HG03432 (cell line): ENCODE results near the gene NUDT4.
A peak's percentile ranks its signal among the peaks of the same experiment; 100 is the strongest.
"Not testable (repeated sequence)": the region's sequence is repeated elsewhere in the genome, so short reads cannot be mapped to it uniquely, and the experiment has no call there.

ENCODE experiments used
- ATAC-seq: cut with Tn5 transposase; IDR thresholded peaks from one replicate; pipeline ENCODE4 v1.9.1; 2021; ENCODE audit warnings: mild to moderate bottlenecking, moderate library complexity; ENCODE audit not compliant: unreplicated experiment

Gene NUDT4

DNA sequence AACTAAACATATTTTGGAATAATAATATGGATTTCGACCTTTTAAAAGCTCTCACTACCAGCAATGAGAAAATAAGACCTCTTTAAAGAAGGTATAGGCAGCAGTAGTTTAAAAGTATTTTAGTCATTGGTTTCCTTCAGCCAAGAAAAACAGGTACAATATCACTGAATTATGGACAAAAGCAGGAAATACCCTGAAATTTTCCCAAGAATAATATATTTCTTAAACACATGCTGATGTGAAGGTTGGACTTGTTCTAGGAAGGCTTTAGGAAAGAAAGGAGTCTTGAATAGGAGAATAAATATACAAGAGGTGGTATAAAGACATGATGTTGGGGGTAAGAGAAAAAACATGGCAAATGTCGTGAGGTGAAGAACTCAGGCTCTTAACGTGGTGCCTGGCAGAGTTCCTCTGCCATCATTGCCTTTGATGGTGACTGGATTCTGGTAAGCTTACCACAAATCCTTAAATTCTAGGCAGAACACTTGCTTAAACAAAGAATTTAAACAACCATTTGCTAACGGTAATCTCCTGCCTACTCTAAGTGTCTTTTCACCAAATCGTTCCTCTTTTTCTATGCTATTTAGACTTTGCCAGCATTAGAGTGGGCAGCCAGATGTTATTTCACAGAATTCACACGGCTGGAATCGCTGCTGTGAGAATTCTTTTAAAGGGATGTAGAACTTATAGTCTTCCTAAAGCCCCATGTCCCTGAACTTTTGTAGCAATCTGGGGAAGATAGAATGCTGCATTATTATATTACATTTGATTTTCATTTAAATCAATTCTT lies 11.9 kb upstream of the NUDT4 start:
- no peak for ATAC-seq

- ATAC-seq: no peak
Observed at GRCh38 chr12:93366422-93366821, 11.3 kb upstream of the NUDT4 start.

DNA sequence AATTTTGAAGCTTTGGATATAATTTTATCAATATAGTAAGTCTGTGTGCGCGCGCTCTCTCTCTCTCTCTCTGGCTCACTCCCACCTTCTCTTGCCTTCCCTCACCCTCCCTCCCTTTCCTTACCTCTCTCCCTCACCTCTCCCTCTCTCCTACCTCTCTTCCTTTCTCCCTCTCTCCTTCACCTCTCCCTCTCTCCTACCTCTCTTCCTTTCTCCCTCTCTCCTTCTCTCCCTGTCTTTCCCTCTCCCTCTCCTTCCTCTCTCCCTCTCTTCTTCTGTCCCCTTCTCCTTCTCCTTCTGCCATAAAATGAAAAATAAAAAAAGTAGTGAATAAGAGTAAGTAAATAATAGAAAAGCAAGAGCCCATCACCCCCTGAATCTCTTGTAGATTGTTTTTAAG lies 9.0 kb upstream of the NUDT4 start:
- ATAC-seq: no peak

GRCh38 chr12:93369505-93369904 lies 8.2 kb upstream of the NUDT4 start:
- no peak for ATAC-seq

DNA sequence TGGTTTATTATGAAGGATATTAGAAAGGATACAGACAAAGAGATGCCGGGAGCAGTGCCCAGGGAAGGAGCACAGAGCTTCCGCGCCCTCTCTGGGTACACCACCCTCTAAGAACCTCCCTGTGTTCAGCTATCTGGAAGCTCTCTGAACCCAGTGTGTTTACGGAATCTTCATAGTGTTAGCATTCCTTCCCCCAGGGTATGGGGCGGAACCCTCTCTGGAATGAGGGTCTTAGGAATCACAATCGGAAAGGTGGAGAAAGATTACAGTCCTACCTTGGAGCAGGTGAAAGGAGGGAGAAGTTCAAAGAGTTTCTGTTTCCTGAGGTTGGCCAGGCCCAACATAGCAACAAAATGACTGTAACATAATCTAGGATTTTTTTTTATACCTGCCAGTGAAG lies 6.8 kb upstream of the NUDT4 start:
- no peak for ATAC-seq

- no peak for ATAC-seq
Observed at GRCh38 chr12:93373961-93374656, 3.6 kb upstream of the NUDT4 start.

GRCh38 chr12:93375906-93376305 lies 1.8 kb upstream of the NUDT4 start:
- no peak for ATAC-seq

- ATAC-seq: no peak
Observed at GRCh38 chr12:93376436-93377251, 1.1 kb upstream of the NUDT4 start.

DNA sequence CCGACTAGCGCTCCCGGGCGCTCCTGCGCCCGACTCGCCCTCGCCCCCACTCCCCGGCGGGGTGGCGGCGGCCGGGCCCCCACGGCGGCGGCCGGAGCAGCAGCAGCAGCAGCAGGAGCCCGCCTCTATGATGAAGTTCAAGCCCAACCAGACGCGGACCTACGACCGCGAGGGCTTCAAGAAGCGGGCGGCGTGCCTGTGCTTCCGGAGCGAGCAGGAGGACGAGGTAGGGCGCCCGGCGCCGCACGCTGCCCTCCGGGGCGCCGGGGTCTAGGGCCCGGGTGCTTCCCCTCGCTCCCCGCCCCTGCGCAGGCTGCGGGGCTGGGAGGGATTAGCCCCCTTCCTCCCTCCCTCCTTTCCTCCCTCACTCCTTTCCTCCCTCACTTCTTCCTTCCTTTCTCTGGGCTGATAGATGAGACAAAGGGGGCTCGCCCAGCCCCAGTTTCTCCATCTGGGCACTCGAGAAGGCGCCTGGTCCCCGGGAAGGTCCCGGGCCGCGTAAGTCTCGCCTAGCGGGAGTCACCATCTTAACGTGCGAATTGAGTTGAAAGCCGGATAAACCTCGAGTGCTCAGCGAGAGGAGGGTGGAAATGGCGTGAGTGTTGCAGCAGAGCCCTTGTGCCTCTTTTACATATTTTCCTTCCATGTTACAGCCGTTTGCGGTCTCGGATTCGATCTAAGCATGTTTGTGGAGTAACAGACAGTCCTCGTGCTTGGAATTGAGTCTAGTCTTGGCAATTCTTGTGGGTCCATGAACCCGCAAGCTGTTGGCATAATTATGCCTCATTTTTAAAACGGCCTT lies 672 bp downstream of the NUDT4 start:
- ATAC-seq: peak; percentile 42

DNA sequence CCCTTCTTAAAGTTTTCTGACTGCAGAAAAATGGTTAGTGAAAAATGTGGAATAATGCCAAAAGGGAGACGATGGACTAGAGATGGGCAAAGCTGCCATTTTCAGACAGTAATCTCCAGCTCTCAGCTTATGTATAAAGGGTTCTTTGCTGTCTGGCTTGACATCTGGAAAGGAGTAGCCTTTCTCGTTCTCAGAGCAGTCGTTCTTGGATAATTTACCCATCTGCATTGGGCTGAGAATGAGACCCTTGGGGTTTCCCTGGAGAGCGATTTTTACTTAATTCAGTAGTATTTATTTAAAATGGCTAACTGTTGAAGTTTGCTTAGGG lies 1.2 kb downstream of the NUDT4 start:
- ATAC-seq: no peak

DNA sequence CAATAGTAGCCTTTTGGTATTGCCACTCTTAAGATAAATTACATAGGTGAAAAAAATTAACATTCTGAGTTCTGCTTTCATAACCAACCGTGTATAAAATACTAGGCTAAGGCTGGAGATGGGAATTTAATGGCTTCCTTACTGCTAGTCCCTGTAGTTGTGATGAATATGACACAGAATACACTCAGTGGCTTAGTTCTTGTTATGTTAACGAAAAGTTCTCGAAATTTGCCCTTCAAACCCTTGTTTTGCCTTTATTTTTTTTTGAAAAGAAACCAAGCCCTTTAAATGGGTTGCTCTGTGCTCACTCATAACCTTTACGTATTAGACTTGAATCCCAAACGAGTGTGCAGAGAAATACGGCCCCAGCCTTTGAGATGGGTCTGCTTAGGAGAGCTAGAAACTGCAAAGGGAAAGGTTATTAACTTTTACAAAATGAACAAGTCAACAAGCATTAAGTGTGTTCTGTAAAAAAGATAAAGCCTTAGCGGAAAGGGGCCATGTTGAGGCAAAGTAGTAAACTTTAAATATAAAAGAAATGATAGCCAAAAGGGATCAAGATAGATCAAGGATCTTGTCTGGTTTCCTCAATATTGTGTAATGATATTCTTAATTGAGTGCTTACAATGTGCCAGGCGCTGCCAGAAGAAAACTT lies 1.7 kb downstream of the NUDT4 start:
- ATAC-seq: no peak

GRCh38 chr12:93379981-93380361 lies 2.2 kb downstream of the NUDT4 start:
- ATAC-seq: no peak

DNA sequence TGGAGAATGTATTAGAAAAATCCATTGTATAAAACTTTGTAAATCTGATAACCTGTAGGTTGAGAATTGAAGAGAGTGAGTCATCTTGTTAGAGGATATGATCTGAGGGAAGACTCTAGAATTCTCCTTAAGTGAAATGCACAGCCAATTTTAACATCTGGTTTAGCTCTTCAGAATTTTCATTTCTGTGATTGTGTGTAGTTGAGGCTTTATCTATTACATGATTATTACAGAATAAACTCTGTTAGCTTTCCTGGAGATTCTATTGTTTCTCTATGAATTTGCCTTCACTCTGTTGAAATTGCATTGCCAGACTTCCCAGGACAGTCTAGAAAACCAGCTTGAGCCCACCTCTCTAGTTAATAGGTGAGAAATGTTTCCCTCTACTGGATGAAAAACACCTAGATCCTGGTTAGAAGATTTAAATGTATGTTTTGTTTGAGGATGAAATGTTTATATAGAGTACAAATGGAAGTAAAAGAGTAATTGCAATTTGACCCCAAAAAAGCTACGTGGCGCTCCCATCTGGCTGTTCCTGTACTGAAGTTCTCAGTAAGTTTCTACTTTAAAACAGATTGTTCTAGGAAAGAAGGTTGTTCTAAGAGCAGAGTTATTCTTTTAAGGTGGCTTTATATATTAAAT lies 2.9 kb downstream of the NUDT4 start:
- ATAC-seq: no peak

- ATAC-seq: no peak
Observed at GRCh38 chr12:93381161-93381975, 3.6 kb downstream of the NUDT4 start.

DNA sequence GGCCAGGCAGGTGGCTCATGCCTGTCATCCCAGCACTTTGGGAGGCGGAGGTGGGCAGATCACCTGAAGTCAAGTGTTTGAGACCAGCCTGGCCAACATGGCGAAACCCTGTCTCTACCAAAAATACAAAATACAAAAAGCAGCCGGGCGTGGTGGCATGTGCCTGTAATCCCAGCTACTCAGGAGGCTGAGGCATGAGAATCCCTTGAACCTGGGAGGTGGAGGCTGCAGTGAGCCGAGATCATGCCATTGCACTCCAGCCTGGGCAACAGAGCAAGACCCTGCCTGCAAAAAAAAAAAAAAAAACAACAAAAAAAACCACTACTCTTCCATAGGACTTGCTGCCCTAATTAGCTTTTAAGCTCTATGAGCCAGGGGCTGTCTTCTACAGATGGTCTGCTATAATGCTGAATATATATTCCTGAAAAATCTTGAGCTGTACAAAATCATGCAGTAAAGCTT lies 4.3 kb downstream of the NUDT4 start:
- ATAC-seq: not testable (repeated sequence)

GRCh38 chr12:93387780-93388179 lies 10.1 kb downstream of the NUDT4 start:
- ATAC-seq: peak; percentile 59

GRCh38 chr12:93390031-93390430 lies 12.3 kb downstream of the NUDT4 start:
- no peak for ATAC-seq

- ATAC-seq: no peak
Observed at GRCh38 chr12:93390549-93391297, 13.0 kb downstream of the NUDT4 start.
